Measurements from ENCODE around the gene DHRSX.

GRCh38 chrX:2514131-2514530 lies 13.4 kb upstream of the DHRSX start:
- TF ChIP-seq CTCF (IDR thresholded peaks at IDR 0.05; ENCODE audit: poor library complexity) (no peak), EZH2phosphoT487 (IDR thresholded peaks at IDR 0.05; ENCODE audit: low read depth, severe bottlenecking, unreplicated experiment) (no peak), EZH2 (IDR thresholded peaks at IDR 0.05; ENCODE audit: borderline replicate concordance) (no peak)
